CD4-positive, alpha-beta memory T cell (primary cell): ENCODE measurements around the gene LAMTOR2. TPM values are rescaled to one million over a fixed set of nuclear protein-coding genes. Genes with fewer than 3 reads are reported as not detected.

Experiments
- CTCF ChIA-PET: fragments of 350-600 bp; sonication (Branson Sonifier 250); formaldehyde crosslinking; loops from one replicate; lab custom pipeline; 2021; ENCODE audit warnings: inconsistent platforms; ENCODE audit not compliant: partially characterized antibody; lab: Charles Lee
- POLR2A ChIA-PET: fragments of 350-600 bp; sonication (Branson Sonifier 250); formaldehyde crosslinking; loops from one replicate; lab custom pipeline; 2021; ENCODE audit not compliant: partially characterized antibody; lab: Charles Lee
- DNase-seq, 5 donors: peaks; one replicate each; pipeline versions ENCODE4 v3.0.0 to v3.0.0-alpha.2; 2020 to 2022; ENCODE audit warnings: mixed read lengths in 1 of 5
- H3K27ac ChIP-seq: one replicate; pipeline ENCODE4 v1.7.0; 2013; ENCODE audit warnings: low read depth, low read length
- H3K27me3 ChIP-seq: 2 replicates; pipeline ENCODE4 v1.7.0; 2013; ENCODE audit warnings: mild to moderate bottlenecking, low read length, moderate library complexity; ENCODE audit not compliant: insufficient read depth
- H3K36me3 ChIP-seq: 2 replicates; pipeline ENCODE4 v1.7.0; 2013; ENCODE audit warnings: mild to moderate bottlenecking, low read length, moderate library complexity; ENCODE audit not compliant: insufficient read depth
- H3K4me1 ChIP-seq: 2 replicates; pipeline ENCODE4 v1.7.0; 2013; ENCODE audit warnings: mild to moderate bottlenecking, low read length, moderate library complexity; ENCODE audit not compliant: insufficient read depth
- H3K4me3 ChIP-seq, 2 donors: one replicate each; pipeline ENCODE4 v1.7.0; 2013; ENCODE audit warnings: low read length in 2 of 2, mild to moderate bottlenecking in 1 of 2
- H3K9me3 ChIP-seq, 2 donors: one replicate each; pipeline ENCODE4 v1.7.0; 2013; ENCODE audit warnings: low read length in 2 of 2, control low read depth in 1 of 2; ENCODE audit not compliant: control insufficient read depth in 1 of 2
- H3K27ac Mint-ChIP-seq, 7 donors: one replicate each; pipeline ENCODE4 v1.8.0; 2020 to 2021; ENCODE audit warnings: mixed read lengths in 7 of 7, mild to moderate bottlenecking in 6 of 7, inconsistent platforms in 3 of 7, moderate library complexity in 3 of 7
- H3K27me3 Mint-ChIP-seq, 2 donors: one replicate each; pipeline ENCODE4 v1.8.0; 2020 to 2021; ENCODE audit warnings: mixed read lengths in 2 of 2
- H3K36me3 Mint-ChIP-seq, 2 donors: one replicate each; pipeline ENCODE4 v1.8.0; 2020 to 2021; ENCODE audit warnings: mixed read lengths in 2 of 2, inconsistent platforms in 1 of 2, mild to moderate bottlenecking in 1 of 2
- H3K4me1 Mint-ChIP-seq, 4 donors: one replicate each; pipeline ENCODE4 v1.8.0; 2020 to 2021; ENCODE audit warnings: mixed read lengths in 4 of 4, mild to moderate bottlenecking in 1 of 4
- H3K4me3 Mint-ChIP-seq, 8 donors: one replicate each; pipeline ENCODE4 v1.8.0; 2020 to 2021; ENCODE audit warnings: mixed read lengths in 8 of 8, mild to moderate bottlenecking in 7 of 8, moderate library complexity in 6 of 8, inconsistent platforms in 3 of 8
- H3K9me3 Mint-ChIP-seq, 8 donors: one replicate each; pipeline ENCODE4 v1.8.0; 2020 to 2021; ENCODE audit warnings: mixed read lengths in 8 of 8, mild to moderate bottlenecking in 5 of 8, inconsistent platforms in 3 of 8, moderate library complexity in 1 of 8
- intact Hi-C: fragments of 100-400 bp; cut with micrococcal nuclease; formaldehyde crosslinking; loops from one replicate; pipeline ENCODE4 v1.15.1; 2023
- polyA plus RNA-seq, 2 donors: library from polyadenylated mRNA; unstranded; fragments of 300-500 nt; fragmentation: Illumina TruSeq; gene quantifications; one replicate each; pipeline ENCODE4 v1.2.3, GENCODE V29; 2021
- total RNA-seq, 2 experiments: library from RNA; stranded (reverse); gene quantifications; one replicate each; pipeline ENCODE4 v1.2.3, GENCODE V29; 2021

The LAMTOR2 gene
- total and polyA plus RNA-seq, 4 experiments from 2014 or later, result 33.0 to 151 (median 86.0) TPM

GRCh38 chr1:156080241-156080862 is 25.8 kb downstream of the LAMTOR2 start:
- Histone ChIP-seq H3K9me3 (no peaks in the 10 kb centered on the region), H3K4me1 (peaks cover 19% of the 10 kb centered on the region), H3K27me3 (peaks cover 10% of the 10 kb centered on the region), H3K36me3 (no peaks in the 10 kb centered on the region), H3K27ac (no peak overlapping the region), H3K4me3 (no peak overlapping the region)
- intact Hi-C loops, result no loop called here
- no peaks in the 10 kb centered on the region for H3K9me3 Mint-ChIP-seq
- H3K27me3 Mint-ChIP-seq, result peaks cover 10 to 15% of the 10 kb centered on the region in 2 donors
- CTCF ChIA-PET, result interaction anchor here (0.8 kb wide), 1 partner anchor 10 kb away, joined by 3 read pairs; no protein-coding TSS in a partner anchor
- no peaks in the 10 kb centered on the region for H3K36me3 Mint-ChIP-seq
- H3K4me1 Mint-ChIP-seq, result peaks cover 5 to 15% (median 9%) of the 10 kb centered on the region in 4 donors
- no peak overlapping the region for H3K27ac Mint-ChIP-seq
- POLR2A ChIA-PET, result no interaction called here
- H3K4me3 Mint-ChIP-seq, result peak overlapping the region in 1 of 8 donors; percentile 68
- DNase-seq, result no peak

- no peak overlapping the region for H3K4me3 ChIP-seq
- Mint-ChIP-seq H3K27me3 (peaks cover 10 to 16% of the 10 kb centered on the region in 2 donors), H3K4me1 (peaks cover 5 to 15% (median 9%) of the 10 kb centered on the region in 4 donors), H3K36me3 (no peaks in the 10 kb centered on the region), H3K9me3 (no peaks in the 10 kb centered on the region), H3K27ac (no peak overlapping the region), H3K4me3 (peak overlapping the region in 4 of 8 donors; percentile 20 to 68 (median 24))
- no peaks in the 10 kb centered on the region for H3K9me3 ChIP-seq
- H3K27me3 ChIP-seq, result peaks cover 10% of the 10 kb centered on the region
- intact Hi-C loops, result no loop called here
- no peak overlapping the region for H3K27ac ChIP-seq
- DNase-seq, result no peak
- peaks cover 19% of the 10 kb centered on the region for H3K4me1 ChIP-seq
- H3K36me3 ChIP-seq, result no peaks in the 10 kb centered on the region
- POLR2A ChIA-PET, result no interaction called here
- CTCF ChIA-PET, result no interaction called here
Observed at GRCh38 chr1:156080863-156081179, 26.2 kb downstream of the LAMTOR2 start.

GRCh38 chr1:156081180-156081916 is 26.8 kb downstream of the LAMTOR2 start:
- Histone ChIP-seq H3K4me3 (peak overlapping the region in 1 of 2 donors; percentile 81), H3K27ac (no peak overlapping the region), H3K4me1 (peaks cover 19% of the 10 kb centered on the region), H3K36me3 (no peaks in the 10 kb centered on the region), H3K27me3 (peaks cover 10% of the 10 kb centered on the region), H3K9me3 (no peaks in the 10 kb centered on the region)
- peaks cover 5 to 15% (median 9%) of the 10 kb centered on the region in 4 donors for H3K4me1 Mint-ChIP-seq
- CTCF ChIA-PET, result interaction anchor here (3.0 kb wide), 1 partner anchor 144 kb away, joined by 8 read pairs; no protein-coding TSS in a partner anchor
- DNase-seq, result no peak
- POLR2A ChIA-PET, result no interaction called here
- intact Hi-C loops, result no loop called here
- peak overlapping the region; percentile 53 to 86 (median 77) for H3K4me3 Mint-ChIP-seq
- no peak overlapping the region for H3K27ac Mint-ChIP-seq
- peaks cover 10 to 20% of the 10 kb centered on the region in 2 donors for H3K27me3 Mint-ChIP-seq
- no peaks in the 10 kb centered on the region for H3K36me3 Mint-ChIP-seq
- no peaks in the 10 kb centered on the region for H3K9me3 Mint-ChIP-seq

- ChIA-PET CTCF (interaction anchor here (3.0 kb wide), 1 partner anchor 144 kb away, joined by 8 read pairs; no protein-coding TSS in a partner anchor), POLR2A (interaction anchor here (0.7 kb wide), 1 partner anchor 131 kb away, joined by 3 read pairs; the partner anchor contains the start of gene PMF1)
- peaks cover 10 to 20% of the 10 kb centered on the region in 2 donors for H3K27me3 Mint-ChIP-seq
- no peaks in the 10 kb centered on the region for H3K36me3 ChIP-seq
- no peak for DNase-seq
- H3K4me1 ChIP-seq, result peaks cover 19% of the 10 kb centered on the region
- no peaks in the 10 kb centered on the region for H3K36me3 Mint-ChIP-seq
- no peak overlapping the region for H3K27ac Mint-ChIP-seq
- peaks cover 5 to 15% (median 9%) of the 10 kb centered on the region in 4 donors for H3K4me1 Mint-ChIP-seq
- H3K27ac ChIP-seq, result no peak overlapping the region
- intact Hi-C loops, result loop anchor here (1.0 to 2.0 kb wide), 2 partner anchors 28 to 131 kb away; partner anchors contain the start of genes LAMTOR2 and PMF1
- peaks cover 10% of the 10 kb centered on the region for H3K27me3 ChIP-seq
- H3K4me3 ChIP-seq, result peak overlapping the region; percentile 68 to 81
- no peaks in the 10 kb centered on the region for H3K9me3 ChIP-seq
- peak overlapping the region; percentile 64 to 86 (median 82) for H3K4me3 Mint-ChIP-seq
- H3K9me3 Mint-ChIP-seq, result no peaks in the 10 kb centered on the region
Observed at GRCh38 chr1:156081917-156082308, 27.3 kb downstream of the LAMTOR2 start.

GRCh38 chr1:156082309-156083091 is 27.9 kb downstream of the LAMTOR2 start, which contains the start of gene MEX3A:
TSS of gene MEX3A (minus strand) at chr1:156082465. CDS start at chr1:156081998, 467 bp downstream.
- H3K27ac Mint-ChIP-seq, result peak within 1 kb of the TSS in 3 of 7 donors; percentile 72 to 86 (median 84)
- peaks cover 10 to 20% of the 10 kb centered on the region in 2 donors for H3K27me3 Mint-ChIP-seq
- H3K9me3 Mint-ChIP-seq, result no peaks in the 10 kb centered on the region
- ChIA-PET CTCF (interaction anchor here (0.6 to 3.0 kb wide), 3 partner anchors 47 to 145 kb away, joined by 3 to 16 read pairs (median 8); no protein-coding TSS in a partner anchor), POLR2A (interaction anchor here (0.7 to 1.3 kb wide), 2 partner anchors 131 to 200 kb away, joined by 3 to 7 read pairs; partner anchors contain the start of genes PMF1 and SMG5)
- intact Hi-C loops, result loop anchor here (1.0 to 2.0 kb wide), 2 partner anchors 28 to 130 kb away; partner anchors contain the start of genes LAMTOR2 and PMF1
- H3K4me3 ChIP-seq, result peak within 1 kb of the TSS; percentile 68 to 81
- H3K27ac ChIP-seq, result peak within 1 kb of the TSS; percentile 43
- peak; percentile 51 to 61 (median 58) for DNase-seq
- H3K4me3 Mint-ChIP-seq, result peak within 1 kb of the TSS; percentile 83 to 88 (median 86)
- H3K4me1 ChIP-seq, result peaks cover 19% of the 10 kb centered on the region
- H3K36me3 Mint-ChIP-seq, result no peaks in the 10 kb centered on the region
- peaks cover 5 to 15% (median 9%) of the 10 kb centered on the region in 4 donors for H3K4me1 Mint-ChIP-seq
- peaks cover 10% of the 10 kb centered on the region for H3K27me3 ChIP-seq
- no peaks in the 10 kb centered on the region for H3K9me3 ChIP-seq
- H3K36me3 ChIP-seq, result no peaks in the 10 kb centered on the region

- Mint-ChIP-seq H3K27ac (peak overlapping the region in 1 of 7 donors; percentile 43), H3K36me3 (no peaks in the 10 kb centered on the region), H3K27me3 (peaks cover 10 to 18% of the 10 kb centered on the region in 2 donors), H3K4me3 (peak overlapping the region; percentile 21 to 88 (median 80)), H3K4me1 (peaks cover 5 to 12% (median 8%) of the 10 kb centered on the region in 4 donors), H3K9me3 (no peaks in the 10 kb centered on the region)
- DNase-seq, result no peak
- Histone ChIP-seq H3K27ac (no peak overlapping the region), H3K27me3 (peaks cover 10% of the 10 kb centered on the region), H3K4me3 (no peak overlapping the region), H3K36me3 (no peaks in the 10 kb centered on the region), H3K9me3 (no peaks in the 10 kb centered on the region), H3K4me1 (peaks cover 19% of the 10 kb centered on the region)
- intact Hi-C loops, result loop anchor here (2.0 kb wide), 1 partner anchor 129 kb away; the partner anchor contains the start of gene PMF1
- POLR2A ChIA-PET, result interaction anchor here (1.3 kb wide), 1 partner anchor 199 kb away, joined by 7 read pairs; the partner anchor contains the start of gene SMG5
- CTCF ChIA-PET, result interaction anchor here (0.5 to 3.0 kb wide), 5 partner anchors 12 to 1037 kb away, joined by 3 to 16 read pairs (median 4); no protein-coding TSS in a partner anchor
Observed at GRCh38 chr1:156083800-156084790, 29.5 kb downstream of the LAMTOR2 start.
